DMS 273 (cell line): ENCODE results near the gene BTN3A1.
"Not testable (repeated sequence)": the region's sequence is repeated elsewhere in the genome, so short reads cannot be mapped to it uniquely, and the experiment has no call there.

ENCODE experiments used
- DNase-seq: peaks from one replicate; lab custom pipeline; 2025; ENCODE audit not compliant: unreplicated experiment; lab: John Stamatoyannopoulos, UW

BTN3A1 gene

DNA sequence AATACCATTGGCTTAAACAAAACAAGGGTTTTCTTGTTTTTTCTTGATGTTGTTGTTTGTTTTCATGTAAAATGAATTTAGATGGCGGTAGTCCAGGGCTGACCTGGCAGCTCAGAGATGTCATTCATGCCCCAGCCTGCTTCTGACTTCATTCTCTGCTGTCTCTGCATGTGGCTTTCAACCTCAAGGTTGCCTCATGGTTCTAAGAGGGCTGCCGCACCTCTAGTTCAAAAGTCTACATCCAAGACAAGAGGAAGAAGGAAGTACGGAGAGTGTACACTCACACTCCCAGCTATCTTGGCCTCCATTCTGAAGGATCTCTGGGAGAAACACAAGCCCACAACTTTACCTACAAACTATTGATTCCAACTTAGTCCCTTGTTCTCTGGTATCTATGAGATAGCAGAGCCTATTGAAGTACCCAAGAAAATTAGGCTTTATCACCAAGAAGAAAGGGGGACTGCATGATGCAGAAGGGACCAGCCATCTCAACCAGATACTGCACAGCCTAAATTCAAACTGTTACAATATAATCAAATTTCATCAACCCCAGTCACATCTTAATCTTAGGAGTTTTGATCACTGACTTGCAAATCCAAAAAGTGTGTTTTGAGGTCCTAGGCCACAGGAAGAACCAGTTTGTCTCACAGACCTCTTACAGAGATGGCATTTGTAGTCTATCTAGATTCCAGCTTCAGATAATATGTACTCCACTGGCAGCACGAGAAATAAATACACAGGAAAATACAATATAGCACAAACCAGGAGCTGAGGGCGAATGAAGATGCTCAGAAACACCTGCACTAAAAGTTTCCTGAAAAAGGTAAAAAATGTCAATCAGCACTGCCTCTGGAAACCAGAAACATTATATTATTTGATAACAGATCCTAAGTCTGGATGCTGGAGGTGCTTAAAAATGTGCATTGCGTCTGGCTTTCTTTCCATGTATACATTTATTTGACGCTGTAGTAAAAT is 37.4 kb downstream of the BTN3A1 start:
- peak; percentile 27 for DNase-seq

DNA sequence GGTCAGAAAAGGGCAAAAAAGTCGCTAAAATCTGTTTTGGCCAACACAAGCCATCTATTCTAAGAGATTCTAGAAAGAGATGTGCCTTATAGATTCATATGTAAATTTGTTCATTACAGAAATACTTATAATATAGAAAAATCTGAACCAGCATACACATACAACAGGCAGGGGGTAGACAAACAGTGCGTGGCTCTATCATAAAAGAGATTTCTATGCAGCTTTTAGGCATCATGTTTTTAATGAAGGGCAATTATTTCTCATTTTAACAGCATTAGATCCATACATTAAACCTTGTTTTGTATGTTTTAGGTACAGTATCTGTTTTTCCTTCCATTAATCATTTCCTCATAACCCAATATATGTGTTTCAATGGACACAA is 38.9 kb downstream of the BTN3A1 start:
- DNase-seq = no peak

DNA sequence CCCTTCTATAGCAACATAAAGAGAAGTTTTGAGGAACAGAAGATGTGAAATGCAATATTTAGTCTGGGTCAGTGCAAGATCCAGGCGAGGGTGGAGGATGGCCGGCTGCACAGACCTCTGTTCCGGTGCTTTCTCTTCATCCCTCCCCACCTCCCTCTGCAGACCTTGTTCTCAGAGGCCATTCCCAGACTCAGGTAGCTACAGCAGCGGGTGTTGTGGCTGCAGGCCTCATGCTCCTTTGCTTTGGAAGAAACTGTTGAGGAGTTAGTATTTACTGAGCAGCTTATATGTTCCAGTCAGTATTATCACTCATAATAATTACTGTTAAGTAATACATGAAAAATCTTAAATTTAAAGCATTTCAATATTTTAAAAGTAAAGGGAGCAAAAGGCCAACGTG is 39.9 kb downstream of the BTN3A1 start:
- DNase-seq = no peak

DNA sequence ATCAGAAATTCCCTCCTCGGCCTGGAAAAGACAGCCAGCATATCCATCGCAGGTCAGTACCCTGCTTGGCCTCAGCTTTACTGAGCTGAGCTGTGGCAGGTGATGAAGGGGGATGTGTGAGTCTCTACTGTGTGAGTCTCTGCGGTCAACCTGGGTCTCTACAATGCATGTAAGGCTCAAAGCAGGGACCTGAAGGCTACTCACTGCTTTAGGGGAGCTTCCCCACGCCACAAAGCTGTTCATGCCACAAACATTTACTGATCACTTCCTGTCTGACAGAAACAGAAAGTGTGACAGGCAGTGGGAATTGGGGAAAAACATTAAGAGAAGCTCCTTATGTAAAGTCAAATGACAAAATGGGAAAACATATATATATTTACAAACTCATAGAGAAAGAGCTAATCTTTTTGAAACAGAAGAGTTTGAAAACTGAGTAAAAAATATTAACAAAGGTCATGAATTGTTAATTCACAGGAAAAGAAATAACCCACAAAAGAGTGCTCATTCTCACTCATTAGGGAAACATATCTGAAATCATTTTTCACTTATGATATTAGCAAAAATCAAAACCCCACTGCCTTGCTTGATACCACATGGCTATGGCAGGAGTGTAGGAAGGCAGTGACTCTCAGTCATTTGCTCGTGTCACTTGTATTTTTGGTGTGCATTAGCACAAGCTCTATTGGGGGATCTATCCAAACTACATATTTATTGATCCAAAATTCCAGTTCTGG is 44.0 kb downstream of the BTN3A1 start:
- DNase-seq = no peak

DNA sequence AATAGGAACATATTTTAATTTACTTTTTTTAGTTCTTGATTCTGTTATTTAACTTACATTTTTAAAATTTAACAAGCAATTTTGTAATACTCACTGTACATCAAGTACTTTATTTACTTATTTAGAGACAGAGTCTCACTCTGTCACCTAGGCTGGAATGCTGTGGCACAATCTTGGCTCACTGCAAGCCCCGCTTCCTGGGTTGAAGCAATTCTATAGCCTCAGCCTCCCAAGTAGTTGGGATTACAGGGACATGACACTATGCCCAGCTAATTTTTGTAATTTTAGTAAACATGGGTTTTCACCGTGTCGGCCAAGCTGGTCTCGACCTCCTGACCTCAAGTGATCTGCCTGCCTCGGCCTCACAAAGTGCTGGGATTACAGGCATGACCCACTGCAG is 45.2 kb downstream of the BTN3A1 start:
- no peak for DNase-seq

DNA sequence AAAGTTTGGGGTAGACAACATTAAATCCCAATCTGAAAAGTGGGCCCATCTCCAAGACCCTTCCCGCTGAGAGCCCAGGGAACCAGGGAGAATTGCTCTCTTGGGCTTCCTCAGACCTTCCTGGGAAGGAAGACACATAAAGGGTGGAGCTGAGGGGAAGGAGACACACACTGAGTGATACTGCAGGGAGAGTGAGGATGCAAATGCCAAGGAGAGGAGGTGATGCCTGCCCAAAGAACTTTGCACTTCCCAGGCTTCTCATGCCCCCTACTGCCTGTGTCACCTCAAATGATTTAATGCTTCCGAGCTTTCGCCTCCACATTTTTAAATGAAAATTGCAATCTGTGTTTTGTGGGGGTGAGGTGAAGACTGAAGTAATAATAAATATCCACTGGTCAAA is 48.2 kb downstream of the BTN3A1 start:
- DNase-seq = no peak

DNA sequence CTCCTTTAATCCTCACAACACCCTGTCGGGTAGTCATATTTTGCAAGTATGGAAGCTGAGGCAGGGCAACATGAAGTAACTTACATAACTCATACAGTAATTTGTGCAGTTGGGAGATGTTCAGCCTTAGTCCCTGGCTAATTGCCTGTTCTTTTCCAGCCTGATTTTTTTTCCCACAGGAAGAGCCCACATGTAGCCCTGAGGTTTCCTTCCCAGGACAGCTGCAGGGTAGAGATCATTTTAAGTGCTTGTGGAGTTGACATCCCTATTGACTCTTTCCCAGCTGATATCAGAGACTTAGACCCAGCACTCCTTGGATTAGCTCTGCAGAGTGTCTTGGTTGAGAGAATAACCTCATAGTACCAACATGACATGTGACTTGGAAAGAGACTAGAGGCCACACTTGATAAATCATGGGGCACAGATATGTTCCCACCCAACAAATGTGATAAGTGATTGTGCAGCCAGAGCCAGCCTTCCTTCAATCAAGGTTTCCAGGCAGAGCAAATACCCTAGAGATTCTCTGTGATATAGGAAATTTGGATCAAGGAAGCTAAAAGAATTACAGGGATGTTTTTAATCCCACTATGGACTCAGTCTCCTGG is 50.7 kb downstream of the BTN3A1 start:
- no peak for DNase-seq

DNA sequence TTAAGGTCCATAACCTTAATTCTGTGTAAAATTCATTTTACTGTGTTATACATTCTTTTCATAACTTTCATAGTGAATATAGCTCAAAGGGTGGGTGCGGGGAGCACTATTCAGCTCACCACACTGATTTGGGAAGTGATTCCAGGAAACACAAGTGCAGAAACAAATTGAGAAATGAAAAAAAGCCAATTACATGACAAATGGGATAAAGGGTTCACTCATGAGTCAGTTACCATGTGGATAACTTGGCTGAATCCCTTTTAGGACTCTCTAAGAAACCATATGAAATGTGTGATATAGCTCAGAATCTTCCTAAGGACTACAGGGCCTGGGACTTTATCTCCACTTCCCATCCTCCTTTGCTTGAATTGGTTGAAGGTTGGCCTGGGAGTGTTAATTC is 52.6 kb downstream of the BTN3A1 start:
- no peak for DNase-seq

DNA sequence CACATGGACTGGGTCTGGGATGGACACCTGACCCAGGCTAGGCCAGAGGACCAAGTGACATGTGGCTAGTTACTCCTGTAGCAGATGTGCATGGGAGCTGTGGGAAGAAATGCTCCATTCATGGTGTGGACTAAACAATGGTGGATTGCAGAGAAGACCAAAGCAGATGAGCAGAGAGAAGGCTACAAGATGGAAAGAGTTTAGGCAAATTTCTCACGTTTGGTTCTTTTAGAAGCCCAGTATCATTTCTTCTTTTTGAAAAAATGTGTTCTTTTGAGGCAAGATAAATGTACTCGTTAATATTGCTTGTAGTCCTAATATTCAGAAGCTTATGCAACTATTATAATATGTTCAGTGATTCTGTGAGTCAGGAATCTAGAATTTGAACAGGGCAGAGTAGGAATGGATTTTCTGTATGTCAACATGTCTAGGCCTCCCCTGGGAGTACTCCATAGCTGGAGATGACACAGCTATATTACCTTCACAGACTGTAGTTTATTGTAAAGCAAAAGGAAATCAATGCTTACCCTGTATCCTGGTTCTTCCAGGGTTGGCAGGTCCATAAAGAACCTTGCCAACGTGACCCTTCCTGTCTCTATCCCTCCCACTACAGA is 53.4 kb downstream of the BTN3A1 start:
- no peak for DNase-seq

DNA sequence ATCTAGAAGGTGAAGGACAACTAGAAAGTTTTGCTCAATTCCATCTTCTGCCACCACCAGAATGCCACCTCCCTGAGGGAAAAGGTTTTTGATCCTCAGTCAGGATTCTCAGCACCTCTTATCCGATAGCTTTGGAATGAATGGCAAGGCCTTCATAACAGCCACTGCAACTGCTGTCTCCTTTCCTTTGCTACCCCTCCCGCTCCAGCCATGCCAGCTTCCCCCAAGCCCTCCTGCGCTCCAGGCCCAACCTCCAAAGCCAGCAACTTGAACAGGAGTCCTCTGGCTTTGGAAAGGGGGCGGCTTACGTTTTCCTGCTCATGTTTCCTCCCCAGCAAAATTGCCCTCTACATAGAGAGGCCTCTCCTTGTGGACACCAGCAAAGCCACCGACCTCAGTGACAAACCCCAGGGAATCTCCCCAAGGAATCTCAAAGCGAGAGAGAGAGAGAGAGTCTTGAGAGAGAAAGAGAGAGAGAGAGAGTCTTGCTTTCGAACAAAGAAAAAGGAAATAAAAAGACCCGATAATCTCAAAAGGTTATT is 55.3 kb downstream of the BTN3A1 start:
- peak; percentile 78 for DNase-seq

DNA sequence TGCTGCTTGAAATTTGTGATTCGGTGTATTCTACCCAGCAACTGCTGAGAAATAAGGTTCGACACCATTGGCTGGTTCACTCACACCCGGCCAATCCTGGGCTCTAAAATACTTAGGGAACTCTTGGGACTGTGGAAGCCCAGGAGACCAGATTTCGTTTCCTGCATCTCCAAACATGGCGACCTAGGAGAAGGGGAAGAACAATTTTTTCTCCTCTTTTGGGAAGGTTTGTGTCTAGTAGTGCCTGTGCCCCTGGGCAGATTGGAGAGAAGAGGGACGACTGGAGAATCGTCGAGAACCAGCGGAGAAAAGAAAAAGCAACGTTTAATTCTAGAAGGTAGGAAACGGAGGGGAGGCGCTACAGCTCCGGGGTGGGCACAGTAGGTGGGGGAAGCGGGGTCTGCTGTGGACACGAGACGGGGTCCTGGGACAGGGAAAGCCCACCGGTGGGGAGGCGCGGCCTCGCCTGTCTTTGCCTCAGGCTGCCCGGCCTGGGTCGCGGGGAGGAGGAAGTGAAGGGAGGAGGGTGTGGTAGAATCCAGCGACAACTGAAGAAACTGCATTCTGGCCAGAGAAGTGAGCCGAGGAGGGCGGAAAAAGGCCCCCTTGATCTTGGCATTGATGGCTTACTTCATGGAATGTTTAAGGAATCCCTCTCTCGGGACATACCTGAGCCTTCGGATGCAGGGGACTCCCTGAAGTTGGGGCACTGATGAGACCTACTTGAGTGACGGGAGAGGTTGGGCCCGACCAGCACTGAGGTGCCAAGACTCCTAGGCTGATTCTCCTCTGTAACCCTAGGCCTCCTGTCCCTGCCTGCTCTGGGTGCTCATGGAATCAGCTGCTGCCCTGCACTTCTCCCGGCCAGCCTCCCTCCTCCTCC is 56.0 kb downstream of the BTN3A1 start, which contains the start of gene BTN2A1:
BTN2A1 (plus strand) TSS at position 150 of the 883 bp plus-strand sequence; CDS start at position 832, 682 bp downstream.
- DNase-seq = peak; percentile 96

DNA sequence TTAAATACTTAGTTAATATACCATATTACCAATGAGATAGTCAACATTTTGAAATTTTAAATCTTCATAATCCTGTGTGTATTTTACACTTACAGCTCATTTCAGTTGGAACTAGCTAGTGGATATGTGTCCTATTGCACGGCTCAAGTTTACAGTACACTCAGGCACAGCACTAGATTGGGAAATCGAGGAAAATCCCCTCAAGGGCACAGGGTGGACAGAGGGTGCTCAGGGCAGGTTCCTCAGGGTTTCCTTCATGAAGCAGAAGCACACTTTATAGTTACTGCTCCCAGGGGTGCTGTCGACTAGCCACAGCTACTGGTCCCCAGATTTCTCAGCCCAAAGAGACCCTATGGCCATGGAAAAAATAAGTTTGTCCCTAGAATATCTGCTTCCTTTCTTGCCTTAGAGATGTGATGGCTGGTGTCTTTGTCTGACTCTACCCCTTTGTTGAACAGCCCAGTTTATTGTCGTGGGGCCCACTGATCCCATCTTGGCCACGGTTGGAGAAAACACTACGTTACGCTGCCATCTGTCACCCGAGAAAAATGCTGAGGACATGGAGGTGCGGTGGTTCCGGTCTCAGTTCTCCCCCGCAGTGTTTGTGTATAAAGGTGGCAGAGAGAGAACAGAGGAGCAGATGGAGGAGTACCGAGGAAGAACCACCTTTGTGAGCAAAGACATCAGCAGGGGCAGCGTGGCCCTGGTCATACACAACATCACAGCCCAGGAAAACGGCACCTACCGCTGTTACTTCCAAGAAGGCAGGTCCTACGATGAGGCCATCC is 57.1 kb downstream of the BTN3A1 start:
- DNase-seq = no peak

DNA sequence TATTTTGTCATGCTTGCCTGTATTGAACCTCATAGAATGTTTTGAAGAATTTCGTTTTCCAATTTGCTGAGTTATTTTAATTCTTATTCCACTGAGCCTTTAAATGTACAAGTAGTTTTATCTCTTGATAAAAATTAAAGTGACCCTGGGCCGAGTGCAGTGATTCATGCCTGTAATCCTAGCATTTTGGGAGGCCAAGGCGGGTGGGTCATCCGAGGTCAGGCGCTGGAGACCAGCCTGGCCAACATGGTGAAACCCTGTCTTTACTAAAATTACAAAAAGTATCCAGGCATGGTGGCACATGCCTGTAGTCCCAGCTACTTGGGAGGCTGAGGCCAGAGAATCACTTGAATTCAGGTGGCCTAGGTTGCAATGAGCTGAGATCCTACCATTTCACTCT is 59.3 kb downstream of the BTN3A1 start:
- DNase-seq = not testable (repeated sequence)

DNA sequence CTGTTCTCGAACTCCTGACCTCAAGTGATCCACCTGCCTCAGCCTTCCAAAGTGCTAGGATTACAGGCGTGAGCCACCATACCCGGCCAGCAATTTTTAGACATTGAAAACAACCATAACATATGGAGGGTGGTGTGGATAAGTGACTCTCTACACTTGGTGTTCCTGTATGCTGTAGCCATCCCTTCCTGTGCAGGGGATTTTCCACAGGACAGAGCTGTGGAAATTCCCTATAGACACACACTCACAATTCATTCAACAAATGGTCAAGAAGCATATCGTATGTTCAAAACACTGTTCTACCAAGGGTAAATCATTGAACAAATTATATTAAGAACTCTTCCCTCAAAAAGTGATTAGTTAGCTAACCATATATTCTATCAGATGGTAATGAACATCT is 61.9 kb downstream of the BTN3A1 start:
- DNase-seq = no peak

DNA sequence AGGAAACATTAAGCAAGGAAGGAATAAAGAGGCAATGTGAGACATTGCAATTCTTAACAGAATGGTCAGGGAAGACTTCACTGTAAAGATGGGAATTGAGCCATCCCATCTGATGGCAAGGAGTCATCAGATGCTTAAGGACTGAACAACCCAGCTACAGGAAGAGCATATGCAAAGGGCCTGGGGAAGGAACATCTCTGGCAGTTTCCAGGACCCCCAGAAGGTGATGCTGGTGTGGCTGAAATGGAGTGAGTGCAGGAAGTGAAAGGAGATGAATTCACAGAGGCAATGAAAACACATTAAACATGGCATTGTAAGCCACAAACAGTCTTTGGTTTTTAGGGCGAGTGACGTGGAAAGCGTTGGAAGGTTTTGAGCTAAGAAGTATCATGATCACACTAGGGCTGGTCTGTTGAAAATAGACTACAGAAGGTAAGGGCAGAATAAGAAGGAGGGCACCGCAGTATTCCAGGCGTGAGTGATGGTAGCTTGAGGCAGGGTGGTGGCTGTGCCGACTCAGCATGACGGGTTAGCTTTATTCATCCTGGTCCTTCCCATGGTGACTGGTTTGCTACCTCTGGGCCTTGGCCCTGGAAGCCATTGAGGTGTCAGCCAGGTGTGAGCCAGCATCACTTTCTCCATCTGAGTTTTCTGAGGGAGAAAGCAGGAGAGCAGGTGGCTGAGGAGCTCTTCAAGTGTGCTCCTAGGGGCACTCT is 62.5 kb downstream of the BTN3A1 start:
- no peak for DNase-seq
